GM20000 (cell line): ENCODE measurements around the gene SLC26A8.

Experiments used
- DNase-seq: peaks from one replicate; pipeline ENCODE4 v3.0.0; 2012; ENCODE audit warnings: low spot score
- CTCF ChIP-seq: IDR thresholded peaks from 2 replicates; pipeline ENCODE4 v1.5.1; 2012; ENCODE audit warnings: mild to moderate bottlenecking, control low read depth; ENCODE audit errors: extremely low read depth, missing control alignments

The SLC26A8 gene

GRCh38 chr6:36028088-36028876 lies 3.8 kb upstream of the SLC26A8 start:
- no peak for TF ChIP-seq CTCF
- DNase-seq, result peak; percentile 44

DNA sequence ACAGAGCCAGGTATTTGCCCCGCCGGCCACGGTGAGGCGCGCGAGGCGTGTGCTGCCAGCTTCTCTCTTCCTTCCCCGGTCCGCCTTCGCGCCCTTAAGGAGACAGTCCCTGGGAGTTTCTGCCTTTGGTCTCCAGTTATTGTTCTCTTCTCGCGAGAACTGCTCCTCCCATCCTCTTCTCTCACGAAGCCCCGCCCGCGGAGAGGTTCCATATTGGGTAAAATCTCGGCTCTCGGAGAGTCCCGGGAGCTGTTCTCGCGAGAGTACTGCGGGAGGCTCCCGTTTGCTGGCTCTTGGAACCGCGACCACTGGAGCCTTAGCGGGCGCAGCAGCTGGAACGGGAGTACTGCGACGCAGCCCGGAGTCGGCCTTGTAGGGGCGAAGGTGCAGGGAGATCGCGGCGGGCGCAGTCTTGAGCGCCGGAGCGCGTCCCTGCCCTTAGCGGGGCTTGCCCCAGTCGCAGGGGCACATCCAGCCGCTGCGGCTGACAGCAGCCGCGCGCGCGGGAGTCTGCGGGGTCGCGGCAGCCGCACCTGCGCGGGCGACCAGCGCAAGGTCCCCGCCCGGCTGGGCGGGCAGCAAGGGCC lies 3.2 kb upstream of the SLC26A8 start, which contains the start of gene MAPK14:
MAPK14 (plus strand) TSS at position 308 of the 587 bp plus-strand sequence. CDS start 350 bp downstream, outside the sequence.
- peak; percentile 99 for DNase-seq
- TF ChIP-seq CTCF, result peak; percentile 76

- DNase-seq, result no peak
- no peak for TF ChIP-seq CTCF
Measured at GRCh38 chr6:36025932-36026327, 1.5 kb upstream of the SLC26A8 start.

- no peak for DNase-seq
- no peak for TF ChIP-seq CTCF
Measured at GRCh38 chr6:36025260-36025931, 955 bp upstream of the SLC26A8 start.

- DNase-seq, result no peak
- TF ChIP-seq CTCF, result no peak
Measured at GRCh38 chr6:36020154-36020553, 4.3 kb downstream of the SLC26A8 start.

DNA sequence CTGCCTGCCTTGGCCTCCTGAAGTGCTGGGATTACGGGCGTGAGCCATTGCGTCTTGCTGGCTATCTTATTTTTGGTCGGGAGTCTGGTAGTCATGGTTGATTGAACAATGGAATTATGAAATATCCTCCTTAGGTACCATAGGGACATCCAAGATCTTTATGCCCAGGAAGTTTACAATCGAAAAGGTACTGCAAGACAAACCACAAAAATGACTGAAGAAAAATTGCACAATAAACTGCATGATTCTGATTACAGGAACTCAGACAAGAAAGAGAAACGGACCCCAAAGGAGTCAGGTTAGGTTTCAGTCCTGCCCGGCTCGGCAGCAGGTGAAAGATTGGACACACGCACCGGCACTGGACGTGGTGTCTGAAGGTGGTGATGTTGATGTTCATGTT lies 5.3 kb downstream of the SLC26A8 start:
- no peak for TF ChIP-seq CTCF
- no peak for DNase-seq

DNA sequence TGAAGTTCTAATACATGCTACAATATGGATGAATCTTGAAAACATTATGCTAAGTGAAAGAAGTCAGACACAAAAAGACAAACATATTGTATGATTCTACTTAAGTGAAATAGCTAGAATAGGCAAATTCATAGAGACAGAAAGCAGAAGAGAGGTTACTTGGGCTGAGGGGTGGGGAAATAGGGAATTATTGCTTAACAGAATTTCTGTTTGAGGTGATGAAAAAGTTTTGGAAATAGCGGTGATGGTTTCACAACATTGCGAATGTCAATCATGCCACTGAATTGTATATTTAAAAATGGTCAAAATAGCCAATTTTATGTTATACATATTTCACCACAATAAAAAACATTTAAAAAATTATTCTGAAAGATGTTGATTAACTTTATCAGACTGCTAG lies 6.1 kb downstream of the SLC26A8 start:
- no peak for DNase-seq
- TF ChIP-seq CTCF, result no peak
